Lung (tissue), 12 donors: ENCODE measurements around the gene TIAM2. TPM values are rescaled to one million over a fixed set of nuclear protein-coding genes. Genes with fewer than 3 reads are reported as not detected.
A peak's percentile ranks its signal among the peaks of the same experiment; 100 is the strongest.
"Not testable (repeated sequence)": the region's sequence is repeated elsewhere in the genome, so short reads cannot be mapped to it uniquely, and the experiment has no call there.

ENCODE experiments used
- ATAC-seq: fragments of 200-7000 bp; cut with Tn5 transposase; one replicate; pipeline ENCODE4 v1.9.1; 2020; ENCODE audit warnings: moderate number of reproducible peaks; ENCODE audit not compliant: insufficient read depth, low FRiP score
- DNase-seq, 3 donors: peaks; one replicate each; pipeline ENCODE4 v3.0.0-alpha.2; 2013 to 2017
- H3K27ac ChIP-seq, 2 donors: one replicate each; pipeline ENCODE4 v1.5.1; 2013; ENCODE audit warnings: mild to moderate bottlenecking in 2 of 2, moderate library complexity in 2 of 2, control low read depth in 1 of 2, inconsistent platforms in 1 of 2, low read depth in 1 of 2, low read length in 1 of 2
- H3K27me3 ChIP-seq, 3 donors: one replicate each; pipeline ENCODE4 v1.5.1; 2013; ENCODE audit warnings: low read length in 2 of 3; ENCODE audit not compliant: control insufficient read depth in 3 of 3, insufficient read depth in 3 of 3
- H3K36me3 ChIP-seq, 4 donors: one replicate each; pipeline ENCODE4 v1.5.1; 2013; ENCODE audit warnings: low read length in 4 of 4, mild to moderate bottlenecking in 1 of 4, moderate library complexity in 1 of 4; ENCODE audit not compliant: control insufficient read depth in 4 of 4, insufficient read depth in 4 of 4
- H3K4me1 ChIP-seq, 5 donors: one replicate each; pipeline ENCODE4 v1.5.1; 2013; ENCODE audit warnings: low read length in 5 of 5, mild to moderate bottlenecking in 2 of 5, moderate library complexity in 1 of 5; ENCODE audit not compliant: control insufficient read depth in 5 of 5, insufficient read depth in 5 of 5
- H3K4me3 ChIP-seq: one replicate; pipeline ENCODE4 v1.5.1; 2013; ENCODE audit warnings: mild to moderate bottlenecking, control low read depth, moderate library complexity
- H3K9ac ChIP-seq, 2 donors: one replicate each; pipeline ENCODE4 v1.5.1; 2013; ENCODE audit warnings: low read length in 2 of 2, control low read depth in 1 of 2; ENCODE audit not compliant: insufficient read depth in 1 of 2
- H3K9me3 ChIP-seq, 4 donors: one replicate each; pipeline ENCODE4 v1.5.1; 2013; ENCODE audit warnings: low read length in 3 of 4, mild to moderate bottlenecking in 1 of 4, moderate library complexity in 1 of 4; ENCODE audit not compliant: control insufficient read depth in 4 of 4, insufficient read depth in 3 of 4
- WGBS, 2 donors: extraction: QIAGEN DNeasy Blood & Tissue Kit; methylation state at CpG; one replicate each; pipeline ENCODE4 v1.1.7; 2013; 5-methylcytosine and 5-hydroxymethylcytosine counted together
- polyA plus RNA-seq, 2 donors: library from polyadenylated mRNA; stranded (reverse); fragments of 200-250 nt; gene quantifications; one replicate each; pipeline ENCODE4 v1.2.1, GENCODE V29; 2013
- total RNA-seq, 2 donors: library from RNA; depleted of rRNA in 1 of 2; stranded (reverse); fragments of >200 nt in 1 of 2; gene quantifications; one replicate each; pipeline ENCODE4 v1.2.1, GENCODE V29; 2014 to 2021
- TF ChIP-seq, protein P1 (sequence below): IDR thresholded peaks from 2 replicates; pipeline ENCODE4 v1.5.1; 2012; ENCODE audit warnings: mild to moderate bottlenecking; ENCODE audit errors: control extremely low read depth, extremely low read depth
- donor health status: control.
- donor health status: control.
- donor health status: Bipolar disorder and iron deficiency.
- donor health status: healthy.
- donor health status: DM: yes; HTN: yes; CAD: no.

The TIAM2 gene
- total and polyA plus RNA-seq, 4 donors = 1.8 to 17.5 (median 4.1) TPM

GRCh38 chr6:155115893-155116570 is 120.9 kb downstream of the TIAM2 start:
- TF ChIP-seq, protein P1, sequence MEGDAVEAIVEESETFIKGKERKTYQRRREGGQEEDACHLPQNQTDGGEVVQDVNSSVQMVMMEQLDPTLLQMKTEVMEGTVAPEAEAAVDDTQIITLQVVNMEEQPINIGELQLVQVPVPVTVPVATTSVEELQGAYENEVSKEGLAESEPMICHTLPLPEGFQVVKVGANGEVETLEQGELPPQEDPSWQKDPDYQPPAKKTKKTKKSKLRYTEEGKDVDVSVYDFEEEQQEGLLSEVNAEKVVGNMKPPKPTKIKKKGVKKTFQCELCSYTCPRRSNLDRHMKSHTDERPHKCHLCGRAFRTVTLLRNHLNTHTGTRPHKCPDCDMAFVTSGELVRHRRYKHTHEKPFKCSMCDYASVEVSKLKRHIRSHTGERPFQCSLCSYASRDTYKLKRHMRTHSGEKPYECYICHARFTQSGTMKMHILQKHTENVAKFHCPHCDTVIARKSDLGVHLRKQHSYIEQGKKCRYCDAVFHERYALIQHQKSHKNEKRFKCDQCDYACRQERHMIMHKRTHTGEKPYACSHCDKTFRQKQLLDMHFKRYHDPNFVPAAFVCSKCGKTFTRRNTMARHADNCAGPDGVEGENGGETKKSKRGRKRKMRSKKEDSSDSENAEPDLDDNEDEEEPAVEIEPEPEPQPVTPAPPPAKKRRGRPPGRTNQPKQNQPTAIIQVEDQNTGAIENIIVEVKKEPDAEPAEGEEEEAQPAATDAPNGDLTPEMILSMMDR = no peak
- Histone ChIP-seq H3K36me3 (no peaks in the 10 kb centered on the region), H3K9me3 (no peaks in the 10 kb centered on the region), H3K27me3 (no peaks in the 10 kb centered on the region), H3K9ac (no peak overlapping the region), H3K4me3 (no peak overlapping the region), H3K27ac (no peak overlapping the region), H3K4me1 (no peaks in the 10 kb centered on the region)
- ATAC-seq = no peak
- WGBS, 2 donors = 73 to 85% methylated on average over 4 of the region's 4 CpGs
- no peak for DNase-seq

DNA sequence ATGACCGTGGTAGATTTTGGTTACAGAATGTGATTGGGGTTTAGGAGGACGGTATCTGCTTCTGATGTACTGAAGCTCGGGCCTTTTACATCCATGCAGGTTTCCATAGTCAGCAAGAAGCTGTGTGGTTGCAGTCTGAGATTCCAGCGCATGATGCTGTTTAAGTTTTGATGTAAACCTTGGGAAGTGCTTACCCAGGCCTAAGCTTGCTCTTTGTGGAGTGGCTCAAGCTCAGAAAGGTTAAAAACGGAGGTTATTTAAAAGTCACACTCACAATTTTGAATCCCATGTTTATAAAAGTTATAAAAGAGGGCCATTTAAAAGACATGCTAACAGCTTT is 121.4 kb downstream of the TIAM2 start:
- TF ChIP-seq, protein P1 = no peak
- Histone ChIP-seq H3K27me3 (no peaks in the 10 kb centered on the region), H3K36me3 (no peaks in the 10 kb centered on the region), H3K9ac (no peak overlapping the region), H3K4me3 (no peak overlapping the region), H3K27ac (no peak overlapping the region), H3K9me3 (no peaks in the 10 kb centered on the region), H3K4me1 (peaks cover 0 to 4% (median 0%) of the 10 kb centered on the region in 5 donors)
- WGBS, 2 donors = 88 to 90% methylated on average over 5 of the region's 5 CpGs
- DNase-seq (no peak), ATAC-seq (no peak)

GRCh38 chr6:155117256-155117655 is 122.1 kb downstream of the TIAM2 start:
- Histone ChIP-seq H3K4me1 (peaks cover 0 to 9% (median 0%) of the 10 kb centered on the region in 5 donors), H3K27me3 (no peaks in the 10 kb centered on the region), H3K4me3 (no peak overlapping the region), H3K36me3 (no peaks in the 10 kb centered on the region), H3K9ac (no peak overlapping the region), H3K27ac (no peak overlapping the region), H3K9me3 (no peaks in the 10 kb centered on the region)
- ATAC-seq (no peak), DNase-seq (no peak)
- TF ChIP-seq, protein P1 = no peak
- 91 to 93% methylated on average over 13 of the region's 13 CpGs for WGBS, 2 donors

DNA sequence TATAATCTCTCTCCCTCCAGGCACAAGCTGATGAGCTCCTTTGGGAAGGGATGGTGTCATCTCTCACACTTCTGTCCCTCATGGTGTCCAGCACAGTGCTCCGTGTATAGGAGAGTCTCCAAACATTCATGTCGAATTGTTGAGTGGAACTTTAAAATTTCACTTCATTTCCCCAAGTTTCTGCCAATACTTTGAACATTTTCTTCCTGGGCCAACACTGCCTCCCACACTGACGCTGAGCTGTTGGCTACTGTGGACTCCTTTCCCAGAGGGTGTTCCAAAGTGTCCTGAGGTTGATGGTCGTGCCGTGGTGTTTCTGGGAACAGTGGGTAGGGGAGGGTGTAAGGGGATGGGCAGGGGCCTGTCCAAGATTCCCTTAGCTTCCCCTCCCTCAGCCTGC is 122.7 kb downstream of the TIAM2 start:
- ATAC-seq = no peak

DNA sequence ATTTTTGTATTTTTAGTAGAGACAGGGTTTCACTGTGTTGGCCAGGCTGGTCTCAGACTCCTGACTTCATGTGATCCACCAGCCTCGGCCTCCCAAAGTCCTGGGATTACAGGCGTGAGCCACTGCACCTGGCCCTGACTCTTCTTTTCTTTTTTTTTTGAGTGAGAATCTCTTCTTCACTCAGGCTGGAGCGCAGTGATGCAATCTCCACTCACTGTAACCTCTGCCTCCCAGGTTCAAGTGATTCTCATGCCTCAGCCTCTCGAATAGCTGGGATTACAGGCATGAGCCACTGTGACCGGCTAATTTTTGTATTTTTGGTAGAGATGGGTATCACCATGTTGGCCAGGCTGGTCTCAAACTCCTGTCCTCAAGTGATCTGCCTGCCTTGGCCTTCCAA is 124.1 kb downstream of the TIAM2 start:
- not testable (repeated sequence) for H3K9me3 ChIP-seq, H3K36me3 ChIP-seq, H3K27me3 ChIP-seq, H3K4me1 ChIP-seq, H3K4me3 ChIP-seq, DNase-seq, H3K9ac ChIP-seq, H3K27ac ChIP-seq, ATAC-seq
- WGBS, 2 donors = 95% methylated on average over 5 of the region's 5 CpGs

More for the DNA sequence above, 122.7 kb downstream of the TIAM2 start:
- DNase-seq = peak in 2 of 3 donors; percentile 70 to 83
- no peak overlapping the region for H3K27ac ChIP-seq
- 77 to 90% methylated on average over 5 of the region's 5 CpGs for WGBS, 2 donors
- H3K36me3 ChIP-seq = no peaks in the 10 kb centered on the region
- no peaks in the 10 kb centered on the region for H3K27me3 ChIP-seq
- TF ChIP-seq, protein P1 = no peak
- no peak overlapping the region for H3K9ac ChIP-seq
- H3K4me1 ChIP-seq = peaks cover 0 to 9% (median 0%) of the 10 kb centered on the region in 5 donors
- no peak overlapping the region for H3K4me3 ChIP-seq
- no peaks in the 10 kb centered on the region for H3K9me3 ChIP-seq
